Fibroblast of gingiva (primary cell): ENCODE data around the gene SRPK1.
A peak's percentile ranks its signal among the peaks of the same experiment; 100 is the strongest.

Experiments
- DNase-seq: peaks from one replicate; pipeline ENCODE4 v3.0.0-alpha.2; 2011; ENCODE audit warnings: low read depth

Gene SRPK1

DNA sequence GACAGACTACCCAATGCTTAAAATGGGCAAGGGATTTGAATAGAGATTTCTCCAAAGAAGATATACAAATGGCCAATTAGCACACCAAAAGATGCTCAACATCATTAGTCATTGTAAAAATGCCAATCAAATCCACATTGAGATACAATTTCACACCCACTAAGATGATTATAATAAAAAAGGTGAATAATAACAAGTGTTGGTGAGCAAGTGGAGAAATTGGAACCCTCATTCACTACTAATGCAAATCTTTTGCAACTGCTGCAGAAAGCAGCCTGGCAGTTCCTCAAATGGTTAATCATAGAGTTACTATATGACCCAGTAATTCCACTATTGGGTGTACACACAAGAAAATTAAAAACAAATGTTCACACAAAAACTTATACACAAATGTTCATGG, 103.4 kb downstream of the SRPK1 start:
- DNase-seq: no peak

GRCh38 chr6:35811699-35811995, 109.3 kb downstream of the SRPK1 start:
- DNase-seq: no peak

DNA sequence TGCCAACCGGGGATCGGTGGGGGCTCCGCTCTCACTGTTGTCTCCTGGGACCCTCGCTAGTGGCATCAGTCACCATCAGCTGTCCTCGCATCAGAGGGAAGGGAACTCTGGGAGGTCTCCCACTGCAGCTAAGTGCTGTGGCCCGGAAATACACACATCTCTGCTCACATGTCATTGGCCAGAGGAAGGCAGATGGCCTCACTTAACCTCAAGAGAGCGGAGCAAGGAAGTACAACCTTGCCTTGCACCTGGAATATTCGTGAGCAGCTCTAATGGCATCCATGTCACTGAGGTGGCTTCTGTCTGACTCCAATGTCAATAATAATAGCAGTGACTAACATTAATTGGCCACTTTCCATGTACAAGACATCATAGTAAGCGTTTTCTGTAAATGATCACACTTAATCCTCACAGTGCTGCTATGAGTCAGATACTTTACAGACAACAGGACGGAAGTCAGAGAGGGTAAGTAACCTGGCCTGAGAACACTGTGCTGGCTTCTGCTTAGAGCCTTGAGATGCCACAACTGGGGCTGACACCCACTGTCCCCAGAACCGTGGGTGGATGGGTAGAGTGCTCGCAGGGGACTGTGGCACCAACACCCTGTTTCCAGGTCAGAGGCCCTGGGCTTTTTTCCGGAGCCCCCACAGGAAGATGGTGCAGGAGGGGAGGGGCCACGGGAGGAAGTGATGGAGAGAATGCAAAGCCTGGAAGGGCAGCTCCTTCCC, 109.8 kb downstream of the SRPK1 start:
- DNase-seq: peak; percentile 26

GRCh38 chr6:35809809-35810208, 111.1 kb downstream of the SRPK1 start:
- DNase-seq: no peak

GRCh38 chr6:35808688-35809087, 112.2 kb downstream of the SRPK1 start:
- DNase-seq: no peak

DNA sequence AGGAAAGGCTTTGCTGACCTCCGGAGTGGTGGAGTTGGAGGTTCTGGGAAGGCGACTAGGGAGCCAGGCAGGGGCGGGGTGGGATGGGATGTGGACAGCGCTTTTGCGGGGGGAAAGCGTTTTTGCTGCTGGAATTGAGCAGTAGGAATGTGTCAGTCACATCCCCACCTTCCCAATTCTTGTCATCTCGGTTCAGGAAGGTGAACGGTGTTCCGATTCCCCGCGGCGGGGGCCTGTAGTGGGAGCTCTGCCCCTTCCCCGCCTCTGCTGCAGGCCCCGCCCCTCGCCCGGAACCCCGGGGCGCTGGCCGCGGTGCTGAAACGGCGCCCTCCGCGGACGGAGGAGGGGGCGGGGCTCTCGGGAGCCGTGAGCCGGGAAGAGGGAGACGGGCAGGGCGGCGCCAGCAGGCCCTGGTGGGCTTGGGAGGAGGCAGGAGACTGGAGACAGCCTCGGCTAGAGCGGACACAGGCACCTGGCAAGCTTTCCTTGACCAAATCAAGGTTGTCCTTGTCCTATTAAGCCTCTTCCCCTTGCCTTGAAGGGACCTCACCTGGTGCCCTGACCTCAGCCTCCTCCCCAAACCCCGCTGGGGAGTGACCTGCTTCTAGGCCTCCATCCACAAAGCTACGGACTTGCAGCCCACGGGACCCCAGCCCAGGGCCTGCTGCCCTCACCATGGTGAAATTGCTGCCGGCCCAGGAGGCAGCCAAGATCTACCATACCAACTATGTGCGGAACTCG, 115.7 kb downstream of the SRPK1 start, which contains the start of gene LHFPL5:
Gene LHFPL5 (plus strand): TSS at position 357 of the 741 bp plus-strand sequence. CDS start 319 bp downstream, at position 676.
- DNase-seq: no peak

DNA sequence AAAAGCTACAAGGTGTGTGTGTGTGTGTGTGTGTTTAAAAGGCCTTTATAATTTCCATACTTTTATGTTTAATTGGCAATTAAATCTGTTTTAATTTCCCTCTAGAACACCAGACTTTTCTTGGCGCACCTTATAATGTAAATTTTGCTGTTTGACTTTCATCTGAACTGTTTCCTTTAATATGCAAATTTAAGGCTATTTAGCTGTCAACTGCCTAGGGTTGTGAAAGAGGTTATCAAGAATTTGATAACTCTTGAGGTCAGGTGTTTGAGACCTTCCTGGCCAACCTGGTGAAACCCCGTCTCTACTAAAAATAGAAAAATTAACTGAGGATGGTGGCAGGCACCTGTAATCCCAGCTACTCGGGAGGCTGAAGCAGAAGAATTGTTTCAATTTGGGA, 119.8 kb downstream of the SRPK1 start:
- no peak for DNase-seq

DNA sequence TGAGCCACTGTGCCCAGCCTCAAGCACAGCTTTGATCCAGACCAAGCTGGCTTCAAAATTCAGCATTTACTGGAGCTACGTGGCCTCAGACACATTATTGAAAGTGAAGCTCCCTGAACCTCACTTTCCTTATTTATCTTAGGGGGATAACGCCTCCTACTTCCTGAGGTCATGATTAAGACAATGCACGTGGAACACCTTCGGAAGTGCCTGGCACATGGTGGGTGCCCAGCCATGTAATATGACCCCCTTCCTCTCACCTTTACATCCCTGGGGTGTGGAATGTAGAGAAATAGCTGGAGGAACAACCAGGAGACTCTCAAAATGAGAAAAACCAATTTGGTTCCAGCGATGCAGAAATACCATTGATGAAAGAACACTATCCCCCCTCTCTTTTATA, 122.2 kb downstream of the SRPK1 start:
- no peak for DNase-seq

- DNase-seq: no peak
Measured at GRCh38 chr6:35797837-35798526, 122.9 kb downstream of the SRPK1 start.

DNA sequence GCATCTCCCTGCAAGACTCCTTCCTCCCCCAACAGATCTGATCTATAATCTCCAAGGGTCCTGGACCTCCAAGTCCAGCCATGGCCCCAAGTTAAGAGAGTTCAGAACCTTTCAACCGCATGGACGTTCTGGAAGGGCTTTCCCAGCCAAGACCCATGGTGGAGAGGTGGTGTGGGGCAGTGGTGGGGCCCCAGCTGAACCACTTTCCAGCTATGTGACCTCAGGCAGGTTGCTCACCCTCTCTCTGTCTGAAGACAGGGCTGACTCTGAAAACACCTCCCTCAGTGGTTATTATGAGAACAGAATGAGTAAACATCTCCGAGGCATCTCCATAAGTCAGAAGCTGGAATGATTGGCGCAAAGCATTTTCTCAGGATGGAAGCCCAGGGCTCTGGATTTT, 124.7 kb downstream of the SRPK1 start:
- DNase-seq: no peak

DNA sequence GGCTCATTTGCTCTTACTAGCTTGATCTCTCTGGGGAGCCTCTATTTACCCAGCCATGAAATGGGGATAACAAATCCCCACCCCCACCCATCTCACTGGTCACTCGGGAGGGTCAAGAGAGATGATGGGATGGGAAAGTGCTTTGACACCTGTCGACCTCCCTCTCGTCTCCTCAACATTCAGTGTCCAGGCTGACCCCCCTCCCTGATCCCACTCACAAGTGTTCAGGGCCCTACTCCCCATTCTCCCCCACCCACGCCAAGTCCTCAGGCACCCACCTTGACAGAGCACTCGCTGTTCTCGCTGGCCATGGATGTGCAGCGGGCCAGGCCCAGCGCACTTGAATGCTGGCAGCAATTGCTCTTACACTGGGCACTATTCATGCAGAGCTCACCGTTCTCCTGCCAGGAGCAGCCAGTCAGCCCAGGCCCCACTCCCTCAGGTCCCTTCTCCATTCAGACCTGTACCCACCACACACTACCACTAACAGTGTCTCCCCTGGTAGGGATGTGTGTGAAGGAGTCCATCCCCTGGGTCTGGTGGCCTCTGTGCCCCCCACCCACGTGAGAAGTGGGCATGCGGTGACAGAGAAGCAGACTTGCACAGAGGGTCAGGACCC, 125.3 kb downstream of the SRPK1 start:
- no peak for DNase-seq

DNA sequence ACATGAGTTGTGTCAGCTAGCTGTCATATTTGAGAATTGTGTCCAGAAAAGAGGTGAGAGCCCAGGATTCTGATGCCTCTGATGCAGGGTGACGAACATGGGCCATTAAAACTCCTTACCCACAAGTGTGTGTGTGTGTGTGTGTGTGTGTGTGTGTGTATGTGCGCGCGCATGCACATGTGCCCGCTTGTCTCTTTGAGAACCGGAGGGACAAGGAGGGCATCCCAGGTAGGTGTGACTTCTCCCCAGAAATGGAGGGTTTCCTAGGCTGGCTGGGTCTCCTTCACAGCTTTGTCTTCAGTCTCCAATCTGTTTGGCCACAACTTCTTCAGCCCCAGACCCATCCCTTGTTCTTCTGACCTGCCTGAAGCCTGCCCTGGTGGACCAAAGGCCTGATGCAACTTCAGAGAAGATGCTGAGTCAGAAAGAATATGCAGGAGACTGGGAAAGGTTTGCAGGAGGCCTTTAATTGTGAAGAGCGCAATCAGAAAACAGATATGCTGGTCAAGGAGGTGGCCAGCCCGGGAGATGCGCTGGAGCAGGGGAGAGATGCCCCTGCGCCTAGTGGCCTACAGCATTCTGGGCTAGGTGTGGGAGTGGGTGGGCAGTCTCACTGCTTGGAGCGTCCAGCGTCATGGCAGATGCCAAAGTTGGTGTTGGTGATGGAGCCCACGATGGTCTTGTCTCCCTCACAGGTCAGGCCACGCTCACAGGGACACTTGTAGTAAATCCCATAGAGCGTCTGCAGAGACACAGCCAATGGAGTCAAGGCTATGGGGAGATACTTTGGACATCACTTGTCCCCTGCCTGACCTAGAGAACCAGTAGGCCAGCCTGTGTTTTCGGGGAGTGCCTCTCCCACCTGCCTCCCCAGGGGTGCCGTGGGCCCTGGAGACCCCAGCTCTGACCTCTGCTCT, 126.1 kb downstream of the SRPK1 start:
- DNase-seq: no peak

DNA sequence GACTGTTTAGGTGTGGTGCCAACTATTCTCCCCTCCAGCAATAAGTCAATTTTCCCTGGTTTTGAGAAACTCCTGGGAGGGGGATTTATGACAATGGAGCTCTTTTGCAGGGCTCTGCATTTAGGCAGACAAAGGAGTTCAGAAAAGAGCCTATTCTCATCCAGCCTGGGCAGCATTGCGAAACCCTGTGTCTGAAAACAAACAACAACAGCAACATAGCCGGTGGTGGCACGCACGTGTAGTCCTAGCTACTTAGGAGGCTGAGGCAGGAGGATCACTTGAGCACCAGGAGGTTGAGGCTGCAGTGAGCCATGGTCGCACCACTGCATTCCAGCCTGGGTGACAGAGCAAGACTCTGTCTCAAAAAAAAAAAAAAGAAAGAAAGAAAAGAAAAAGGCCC, 130.2 kb downstream of the SRPK1 start:
- no peak for DNase-seq

DNA sequence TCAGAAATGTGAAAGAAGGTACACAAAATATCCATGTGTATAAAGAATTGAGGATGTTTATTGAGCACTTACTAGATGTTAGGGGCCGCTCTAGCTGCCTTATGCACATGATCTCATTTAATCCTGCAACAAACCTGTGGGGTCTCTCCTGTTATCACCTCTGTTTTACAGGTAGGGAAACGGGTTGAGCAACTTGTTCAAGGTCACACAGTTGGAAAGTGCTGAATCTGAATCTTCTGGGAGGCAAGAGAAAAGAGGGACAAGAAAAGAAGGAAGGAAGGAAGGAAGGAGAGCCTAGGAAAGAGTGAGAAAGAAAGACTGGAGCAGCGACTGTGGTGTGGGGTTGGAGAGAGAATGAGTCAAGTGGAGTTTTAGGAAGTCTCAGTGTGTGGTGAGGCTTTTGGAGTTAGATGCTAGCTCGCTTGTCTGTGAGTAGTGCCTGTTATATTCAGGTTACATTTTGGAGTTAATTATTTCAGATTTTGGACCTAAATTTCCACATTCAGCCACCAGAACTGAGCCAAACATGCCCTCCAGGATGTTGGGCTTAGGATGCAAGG, 132.4 kb downstream of the SRPK1 start:
- DNase-seq: no peak

GRCh38 chr6:35787266-35788218, 133.4 kb downstream of the SRPK1 start:
- DNase-seq: no peak

DNA sequence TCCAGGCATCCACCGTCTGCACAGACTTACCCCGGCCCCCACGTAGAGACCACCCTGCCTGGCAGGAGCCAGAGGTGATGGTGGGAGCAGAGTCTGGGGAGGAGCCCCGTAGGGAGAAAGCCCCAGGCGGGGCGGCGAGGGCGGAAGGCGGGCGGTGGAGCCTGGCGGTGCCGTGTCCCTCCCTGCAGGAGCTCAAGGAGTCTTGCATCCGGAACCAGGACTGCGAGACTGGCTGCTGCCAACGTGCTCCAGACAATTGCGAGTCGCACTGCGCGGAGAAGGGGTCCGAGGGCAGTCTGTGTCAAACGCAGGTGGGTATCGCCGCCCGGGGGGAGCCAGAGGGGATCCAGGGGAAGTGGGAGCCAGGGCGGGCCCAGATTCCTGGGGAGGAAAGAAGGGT, 134.1 kb downstream of the SRPK1 start:
- DNase-seq: no peak

GRCh38 chr6:35786272-35786671, 134.6 kb downstream of the SRPK1 start:
- no peak for DNase-seq

DNA sequence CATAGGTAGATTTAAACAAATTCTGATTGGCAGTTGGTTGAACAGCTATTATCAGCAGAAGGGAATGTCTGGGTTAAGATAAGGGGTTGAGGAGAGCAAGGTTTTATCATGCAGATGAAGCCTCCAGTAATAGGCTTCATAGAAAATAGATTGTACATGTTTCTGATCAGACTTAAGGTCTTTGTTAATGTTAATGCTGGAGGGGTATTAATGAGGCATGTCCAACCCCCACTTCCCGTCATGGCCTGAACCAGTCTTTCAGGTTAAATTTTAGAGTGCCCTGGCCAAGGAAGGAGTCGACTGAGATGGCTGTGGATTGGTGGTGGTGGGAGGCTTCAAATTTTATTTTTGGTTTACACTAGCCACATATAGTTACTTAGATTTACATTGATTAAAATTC, 136.7 kb downstream of the SRPK1 start:
- DNase-seq: no peak
